ENCODE results near the gene GABRA4. TPM values are rescaled to one million over a fixed set of nuclear protein-coding genes. Genes with fewer than 3 reads are reported as not detected.

GABRA4 gene
- total RNA-seq (under 1 TPM in 2 of 7 donors, not detected in 5; 0.03 to 0.05 TPM), polyA plus RNA-seq (under 1 TPM in 2 of 3 donors, not detected in 1; under 0.01 to 0.10 TPM)
- long read RNA-seq, donor 1 = 0 reads
- long read RNA-seq, donor 2 = 0 reads

DNA sequence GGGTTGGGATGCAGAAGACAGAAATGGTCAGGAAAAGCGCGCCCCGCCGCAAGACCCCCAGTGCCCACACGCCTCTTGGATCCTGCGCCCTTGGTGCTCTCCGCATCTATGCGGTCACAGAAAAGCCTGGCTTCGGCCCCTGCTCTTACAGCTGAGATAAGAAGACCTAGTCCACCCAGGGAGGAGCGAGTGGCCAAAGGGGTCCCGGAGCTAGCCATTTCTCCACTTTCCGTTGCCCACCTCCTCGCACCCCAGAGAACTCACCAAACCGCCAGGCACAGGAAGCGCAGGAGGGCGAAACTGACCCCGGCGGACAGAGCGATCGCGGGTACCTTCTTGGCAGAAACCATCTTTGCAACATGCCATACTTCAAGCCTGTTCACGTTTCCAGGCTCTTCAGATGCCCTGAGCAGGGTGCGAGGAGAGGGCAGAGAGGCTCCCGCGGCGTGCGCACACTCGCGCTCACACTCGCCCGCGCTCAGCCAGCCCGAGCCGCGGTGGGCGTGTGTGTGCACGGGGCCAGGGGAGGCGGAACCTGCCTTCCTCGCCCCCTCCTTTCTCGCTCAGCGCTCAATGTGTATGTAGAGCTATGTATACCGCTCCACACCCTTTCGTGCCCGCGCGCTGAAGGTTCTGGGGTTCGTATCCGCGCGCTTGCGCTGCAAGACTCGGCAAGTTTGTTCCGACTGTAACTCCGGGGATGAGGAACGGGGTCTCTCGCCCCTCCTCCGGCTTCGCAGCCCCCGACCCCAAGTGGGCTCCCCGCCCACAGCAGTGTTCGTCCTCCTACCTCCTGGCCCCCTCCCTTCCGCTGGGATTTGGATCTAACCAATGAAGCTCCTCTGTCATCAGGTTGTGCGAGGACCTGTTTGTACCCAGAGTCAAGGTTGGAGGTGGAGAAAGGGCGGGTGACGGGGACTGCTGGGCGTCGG is at the start of gene GABRA4:
TSS of gene GABRA4 (minus strand) at position 507 of the 932 bp plus-strand sequence. CDS start at position 350, 157 bp downstream.
- Histone ChIP-seq H3K27me3 (replicated peaks in 1 of 7) (peaks cover 0 to 57% (median 16%) of the 10 kb centered on the region in 7 donors), H3K27ac (no peak within 1 kb of the TSS), H3K36me3 (no peaks in the 10 kb centered on the region), H3K4me3 (peak within 1 kb of the TSS in 6 of 8 donors; percentile 6 to 57 (median 14)), H3K9me3 (no peaks in the 10 kb centered on the region), H3K4me1 (peaks cover 0 to 16% (median 13%) of the 10 kb centered on the region in 6 donors)
- TF ChIP-seq POLR2AphosphoS5 (IDR thresholded peaks at IDR 0.05) = no peak
- DNase-seq = no peak
- intact Hi-C loops (cut with DNase I; ENCODE audit: low total_unique reads) = no loop called here
- 3 to 12% (median 5%) methylated on average over 37 to 67 of the region's 67 CpGs for WGBS, 5 donors

DNA sequence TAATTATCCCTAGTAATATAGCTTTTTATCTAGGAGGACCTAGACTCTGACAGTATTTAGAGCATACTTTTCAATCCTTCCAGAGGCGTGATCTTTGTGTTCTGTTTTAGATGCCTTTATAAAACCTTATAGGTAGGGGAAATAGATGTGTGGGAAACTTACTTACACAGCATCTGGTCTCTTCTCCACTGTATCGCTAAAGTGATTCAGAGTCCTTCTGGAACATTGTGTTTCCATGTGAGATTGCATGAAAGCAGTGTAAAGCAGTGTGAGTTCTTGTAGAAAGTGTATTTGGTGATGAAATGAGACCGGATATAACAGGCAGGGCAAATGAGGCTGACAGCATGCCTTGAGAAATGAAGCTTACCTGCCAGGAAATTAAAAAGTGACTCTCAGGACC is 47.4 kb upstream of the GABRA4 start:
- H3K4me3 ChIP-seq = no peak overlapping the region
- WGBS, 5 donors = 75 to 94% (median 90%) methylated on average over 3 of the region's 3 CpGs
- no peaks in the 10 kb centered on the region for H3K9me3 ChIP-seq
- H3K27ac ChIP-seq = no peak overlapping the region
- H3K4me1 ChIP-seq = no peaks in the 10 kb centered on the region
- no peak for TF ChIP-seq POLR2A (IDR thresholded peaks at IDR 0.05)
- TF ChIP-seq, protein P1, sequence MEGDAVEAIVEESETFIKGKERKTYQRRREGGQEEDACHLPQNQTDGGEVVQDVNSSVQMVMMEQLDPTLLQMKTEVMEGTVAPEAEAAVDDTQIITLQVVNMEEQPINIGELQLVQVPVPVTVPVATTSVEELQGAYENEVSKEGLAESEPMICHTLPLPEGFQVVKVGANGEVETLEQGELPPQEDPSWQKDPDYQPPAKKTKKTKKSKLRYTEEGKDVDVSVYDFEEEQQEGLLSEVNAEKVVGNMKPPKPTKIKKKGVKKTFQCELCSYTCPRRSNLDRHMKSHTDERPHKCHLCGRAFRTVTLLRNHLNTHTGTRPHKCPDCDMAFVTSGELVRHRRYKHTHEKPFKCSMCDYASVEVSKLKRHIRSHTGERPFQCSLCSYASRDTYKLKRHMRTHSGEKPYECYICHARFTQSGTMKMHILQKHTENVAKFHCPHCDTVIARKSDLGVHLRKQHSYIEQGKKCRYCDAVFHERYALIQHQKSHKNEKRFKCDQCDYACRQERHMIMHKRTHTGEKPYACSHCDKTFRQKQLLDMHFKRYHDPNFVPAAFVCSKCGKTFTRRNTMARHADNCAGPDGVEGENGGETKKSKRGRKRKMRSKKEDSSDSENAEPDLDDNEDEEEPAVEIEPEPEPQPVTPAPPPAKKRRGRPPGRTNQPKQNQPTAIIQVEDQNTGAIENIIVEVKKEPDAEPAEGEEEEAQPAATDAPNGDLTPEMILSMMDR (IDR thresholded peaks at IDR 0.05 in 8 of 11, conservative IDR thresholded peaks at IDR 0.05 in 3 of 11) = no peak
- TF ChIP-seq POLR2AphosphoS5 (IDR thresholded peaks at IDR 0.05) = no peak
- intact Hi-C loops (cut with DNase I; ENCODE audit: low total_unique reads) = no loop called here
- no peak for DNase-seq
- H3K27me3 ChIP-seq (replicated peaks in 1 of 7) = no peaks in the 10 kb centered on the region
- H3K36me3 ChIP-seq = no peaks in the 10 kb centered on the region

DNA sequence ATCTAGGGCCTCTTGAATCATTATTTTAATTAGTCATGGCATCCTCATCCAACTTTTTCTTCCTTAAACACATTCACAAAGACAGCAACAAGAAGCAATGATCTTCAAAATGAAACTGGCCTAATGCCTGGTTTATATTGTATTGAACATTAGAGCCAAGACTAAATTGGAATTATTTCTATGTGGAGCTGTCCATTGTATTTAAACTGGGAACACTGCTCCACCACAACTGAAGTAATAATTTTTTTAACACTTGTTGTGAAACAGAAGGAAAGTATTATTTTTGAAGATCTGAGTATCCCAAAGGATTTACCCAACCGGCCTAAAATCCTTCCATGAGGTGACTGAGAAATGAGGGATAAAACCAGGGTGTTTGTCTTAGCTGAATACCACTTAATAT is 44.9 kb upstream of the GABRA4 start:
- Histone ChIP-seq H3K4me1 (peaks cover 0 to under 1% (median 0%) of the 10 kb centered on the region in 6 donors), H3K36me3 (no peaks in the 10 kb centered on the region), H3K4me3 (no peak overlapping the region), H3K9me3 (no peaks in the 10 kb centered on the region), H3K27me3 (replicated peaks in 1 of 7) (peaks cover 0 to 18% (median under 1%) of the 10 kb centered on the region in 7 donors), H3K27ac (no peak overlapping the region)
- no peak for TF ChIP-seq POLR2AphosphoS5 (IDR thresholded peaks at IDR 0.05)
- no peak for TF ChIP-seq POLR2A (IDR thresholded peaks at IDR 0.05)
- TF ChIP-seq, protein P1 (IDR thresholded peaks at IDR 0.05 in 8 of 11, conservative IDR thresholded peaks at IDR 0.05 in 3 of 11) = no peak
- no peak for DNase-seq
- WGBS, 5 donors = 86 to 95% (median 92%) methylated on average over 1 of the region's 1 CpG
- intact Hi-C loops (cut with DNase I; ENCODE audit: low total_unique reads) = no loop called here

DNA sequence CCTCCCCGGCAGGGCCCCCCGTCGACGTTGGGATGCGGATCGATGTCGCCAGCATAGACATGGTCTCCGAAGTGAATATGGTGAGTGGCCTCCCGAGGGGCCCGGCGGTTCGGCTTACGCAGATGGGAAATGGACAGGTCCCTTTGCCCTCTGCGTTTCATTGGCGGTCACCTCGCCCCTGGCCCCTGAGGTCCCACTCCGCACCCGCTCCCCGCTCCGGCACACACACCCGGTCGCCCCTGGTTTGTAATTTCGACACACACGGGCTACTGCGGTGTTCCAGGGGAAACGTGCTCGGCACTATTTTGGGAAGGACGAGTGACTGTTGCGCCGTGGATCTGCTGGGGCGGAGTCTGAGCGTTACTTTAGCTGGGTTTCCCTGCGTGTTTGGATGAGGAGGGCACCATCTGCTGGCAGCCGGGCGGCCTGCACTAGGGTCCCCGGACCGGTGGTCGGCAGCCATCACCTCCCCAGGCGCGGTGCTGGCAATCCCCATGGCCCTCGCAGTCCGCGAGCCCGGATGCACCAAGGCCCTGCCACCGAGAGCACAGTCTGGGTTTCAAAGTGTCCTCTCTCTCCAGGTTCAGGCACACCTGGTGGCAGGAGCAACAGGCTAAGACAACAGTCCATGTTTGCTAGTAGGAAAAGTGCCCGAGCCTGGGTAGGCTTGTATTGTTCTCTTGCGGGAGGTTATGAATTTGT is 39.2 kb upstream of the GABRA4 start:
- DNase-seq = peak; percentile 73
- TF ChIP-seq POLR2AphosphoS5 (IDR thresholded peaks at IDR 0.05) (no peak), POLR2A (IDR thresholded peaks at IDR 0.05) (no peak)
- TF ChIP-seq, protein P1 (IDR thresholded peaks at IDR 0.05 in 8 of 11, conservative IDR thresholded peaks at IDR 0.05 in 3 of 11) = peak in 8 of 11 experiments; percentile 18 to 61 (median 51)
- Histone ChIP-seq H3K4me1 (peaks cover 0 to 23% (median 16%) of the 10 kb centered on the region in 6 donors), H3K9me3 (no peaks in the 10 kb centered on the region), H3K27ac (no peak overlapping the region), H3K27me3 (replicated peaks in 1 of 7) (peaks cover 0 to 53% (median 28%) of the 10 kb centered on the region in 7 donors), H3K4me3 (peak overlapping the region; percentile 15 to 66 (median 32)), H3K36me3 (no peaks in the 10 kb centered on the region)
- intact Hi-C loops (cut with DNase I; ENCODE audit: low total_unique reads) = no loop called here
- 3 to 8% (median 4%) methylated on average over 33 to 47 of the region's 47 CpGs for WGBS, 5 donors
